HFFc6 (cell line): ENCODE results near the gene THSD7A. TPM values are rescaled to one million over a fixed set of nuclear protein-coding genes. Genes with fewer than 3 reads are reported as not detected.

Experiments used
- DNase-seq: peaks from one replicate; pipeline ENCODE4 v3.0.0-alpha.2; 2018
- H3K27ac Mint-ChIP-seq: 2 replicates; pipeline ENCODE4 v1.8.0; 2020; ENCODE audit warnings: mild to moderate bottlenecking, mixed read lengths
- H3K27me3 Mint-ChIP-seq: 2 replicates; pipeline ENCODE4 v1.8.0; 2021; ENCODE audit warnings: mild to moderate bottlenecking, moderate library complexity, mixed read lengths; ENCODE audit not compliant: insufficient read depth
- H3K36me3 Mint-ChIP-seq: 2 replicates; pipeline ENCODE4 v1.8.0; 2021; ENCODE audit warnings: low read depth, mixed read lengths
- H3K4me1 Mint-ChIP-seq: 2 replicates; pipeline ENCODE4 v1.8.0; 2020; ENCODE audit warnings: low read depth, mixed read lengths
- H3K4me3 Mint-ChIP-seq: 2 replicates; pipeline ENCODE4 v1.8.0; 2020; ENCODE audit warnings: mild to moderate bottlenecking, moderate library complexity, mixed read lengths
- H3K9me3 Mint-ChIP-seq: 2 replicates; pipeline ENCODE4 v1.8.0; 2020; ENCODE audit warnings: mild to moderate bottlenecking, mixed read lengths
- total RNA-seq, 6 experiments: library from RNA; stranded (reverse); fragmentation: NEBNext Ultra II Directional; extraction: Animal tissue kit (Norgen Biotek cat#: 25700); gene quantifications; 2 replicates in 1 of 6; 3 replicates in 5 of 6; pipeline ENCODE4 v1.2.3, GENCODE V29; 2021
- TF ChIP-seq, protein P1 (sequence below): fragments of 200-600 bp; sonication (generic); IDR thresholded peaks from 2 replicates; pipeline ENCODE4 v1.5.0; 2021; ENCODE audit warnings: antibody characterized with exemption, mild to moderate bottlenecking

THSD7A gene
- total RNA-seq, 6 experiments from 2014 or later, result not detected

DNA sequence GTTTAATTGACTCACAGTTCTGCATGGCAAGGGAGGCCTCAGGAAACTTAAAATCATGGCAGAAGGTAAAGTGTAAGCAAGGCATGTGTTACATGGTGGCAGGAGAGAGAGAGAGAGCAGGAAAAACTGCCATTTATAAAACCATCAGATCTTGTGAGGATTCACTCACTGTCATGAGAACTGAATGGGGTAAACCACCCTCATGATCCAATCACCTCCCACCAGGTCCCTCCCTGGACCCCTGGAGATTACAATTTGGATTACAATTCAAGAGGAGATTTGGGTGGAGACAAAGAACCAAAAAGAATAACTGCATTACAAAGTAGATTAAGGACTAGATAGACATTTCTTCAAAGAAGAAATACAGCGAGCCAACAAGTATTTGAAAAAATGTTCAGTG is 324.1 kb downstream of the THSD7A start:
- Mint-ChIP-seq H3K27ac (no peak overlapping the region), H3K36me3 (no peaks in the 10 kb centered on the region), H3K9me3 (peaks cover 59% of the 10 kb centered on the region), H3K4me3 (no peak overlapping the region), H3K4me1 (no peaks in the 10 kb centered on the region), H3K27me3 (no peaks in the 10 kb centered on the region)
- TF ChIP-seq, protein P1, sequence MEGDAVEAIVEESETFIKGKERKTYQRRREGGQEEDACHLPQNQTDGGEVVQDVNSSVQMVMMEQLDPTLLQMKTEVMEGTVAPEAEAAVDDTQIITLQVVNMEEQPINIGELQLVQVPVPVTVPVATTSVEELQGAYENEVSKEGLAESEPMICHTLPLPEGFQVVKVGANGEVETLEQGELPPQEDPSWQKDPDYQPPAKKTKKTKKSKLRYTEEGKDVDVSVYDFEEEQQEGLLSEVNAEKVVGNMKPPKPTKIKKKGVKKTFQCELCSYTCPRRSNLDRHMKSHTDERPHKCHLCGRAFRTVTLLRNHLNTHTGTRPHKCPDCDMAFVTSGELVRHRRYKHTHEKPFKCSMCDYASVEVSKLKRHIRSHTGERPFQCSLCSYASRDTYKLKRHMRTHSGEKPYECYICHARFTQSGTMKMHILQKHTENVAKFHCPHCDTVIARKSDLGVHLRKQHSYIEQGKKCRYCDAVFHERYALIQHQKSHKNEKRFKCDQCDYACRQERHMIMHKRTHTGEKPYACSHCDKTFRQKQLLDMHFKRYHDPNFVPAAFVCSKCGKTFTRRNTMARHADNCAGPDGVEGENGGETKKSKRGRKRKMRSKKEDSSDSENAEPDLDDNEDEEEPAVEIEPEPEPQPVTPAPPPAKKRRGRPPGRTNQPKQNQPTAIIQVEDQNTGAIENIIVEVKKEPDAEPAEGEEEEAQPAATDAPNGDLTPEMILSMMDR, result no peak
- no peak for DNase-seq

DNA sequence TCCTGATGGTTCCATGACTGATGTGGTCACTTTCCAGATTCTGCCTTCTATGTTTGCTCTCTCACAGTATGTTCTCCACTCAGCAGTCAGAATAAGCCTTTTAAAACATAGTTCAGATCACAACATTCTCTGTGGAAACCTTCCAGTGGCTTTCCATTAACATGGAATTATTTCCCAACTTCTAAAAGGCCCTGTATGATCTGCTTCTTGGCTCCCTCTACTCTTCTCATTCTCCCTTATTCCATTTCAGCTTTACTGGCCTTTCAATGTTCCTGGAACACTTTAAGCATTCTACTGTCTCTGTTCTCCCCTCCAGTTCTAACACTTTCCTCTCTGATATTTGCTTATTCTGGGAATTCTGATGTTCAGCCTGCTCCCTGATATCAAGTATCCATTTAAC is 325.6 kb downstream of the THSD7A start:
- DNase-seq, result no peak
- H3K27me3 Mint-ChIP-seq, result no peaks in the 10 kb centered on the region
- no peaks in the 10 kb centered on the region for H3K4me1 Mint-ChIP-seq
- H3K9me3 Mint-ChIP-seq, result peaks cover 64% of the 10 kb centered on the region
- H3K4me3 Mint-ChIP-seq, result no peak overlapping the region
- no peaks in the 10 kb centered on the region for H3K36me3 Mint-ChIP-seq
- no peak overlapping the region for H3K27ac Mint-ChIP-seq
- TF ChIP-seq, protein P1, result no peak

DNA sequence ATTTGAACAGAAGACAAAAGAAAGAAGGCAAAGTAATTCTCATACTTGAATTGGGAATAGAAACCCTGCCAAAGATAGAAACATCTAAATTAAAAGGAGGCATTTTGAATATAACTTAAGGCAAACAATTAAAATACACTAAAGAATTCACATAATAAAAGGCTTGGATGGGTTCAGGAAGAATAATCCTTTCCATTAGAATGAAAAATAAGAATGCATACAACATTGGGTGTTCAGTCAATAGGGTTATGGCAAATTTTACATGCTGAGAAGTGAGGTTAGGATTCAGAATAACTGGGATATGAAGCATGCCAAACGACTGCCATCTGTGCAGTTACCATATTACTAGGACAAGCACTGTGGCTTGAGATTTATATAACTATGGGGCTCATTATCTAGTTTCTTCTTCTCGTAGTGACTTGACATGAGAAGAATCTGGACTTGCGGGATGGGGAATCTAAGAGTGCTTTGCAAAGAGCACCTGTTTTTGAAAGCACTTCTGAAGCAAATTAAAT is 326.5 kb downstream of the THSD7A start:
- no peak for DNase-seq
- no peaks in the 10 kb centered on the region for H3K27me3 Mint-ChIP-seq
- no peaks in the 10 kb centered on the region for H3K36me3 Mint-ChIP-seq
- no peak overlapping the region for H3K27ac Mint-ChIP-seq
- peaks cover 61% of the 10 kb centered on the region for H3K9me3 Mint-ChIP-seq
- no peak overlapping the region for H3K4me3 Mint-ChIP-seq
- TF ChIP-seq, protein P1, result no peak
- no peaks in the 10 kb centered on the region for H3K4me1 Mint-ChIP-seq

DNA sequence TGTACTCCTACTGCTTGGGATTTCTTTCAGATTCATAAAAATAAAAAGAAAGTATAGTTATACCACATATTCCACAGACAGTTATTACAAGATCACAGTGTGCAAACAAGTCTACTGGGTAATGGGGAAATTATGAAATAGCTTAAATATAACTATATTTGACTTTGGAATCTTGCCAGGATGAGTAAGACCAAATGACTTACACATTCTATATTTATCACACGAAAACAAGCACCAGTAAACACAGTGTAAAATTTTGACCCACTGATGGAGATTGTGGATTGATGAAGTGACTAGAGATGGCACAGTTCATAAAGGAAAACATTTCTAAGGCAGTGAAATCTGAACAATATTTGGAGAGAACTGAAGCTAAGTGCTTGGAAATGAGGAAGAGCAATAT is 339.7 kb downstream of the THSD7A start:
- TF ChIP-seq, protein P1, result no peak
- Mint-ChIP-seq H3K27me3 (no peaks in the 10 kb centered on the region), H3K27ac (no peak overlapping the region), H3K4me1 (no peaks in the 10 kb centered on the region), H3K36me3 (no peaks in the 10 kb centered on the region), H3K9me3 (peaks cover 33% of the 10 kb centered on the region), H3K4me3 (no peak overlapping the region)
- no peak for DNase-seq

DNA sequence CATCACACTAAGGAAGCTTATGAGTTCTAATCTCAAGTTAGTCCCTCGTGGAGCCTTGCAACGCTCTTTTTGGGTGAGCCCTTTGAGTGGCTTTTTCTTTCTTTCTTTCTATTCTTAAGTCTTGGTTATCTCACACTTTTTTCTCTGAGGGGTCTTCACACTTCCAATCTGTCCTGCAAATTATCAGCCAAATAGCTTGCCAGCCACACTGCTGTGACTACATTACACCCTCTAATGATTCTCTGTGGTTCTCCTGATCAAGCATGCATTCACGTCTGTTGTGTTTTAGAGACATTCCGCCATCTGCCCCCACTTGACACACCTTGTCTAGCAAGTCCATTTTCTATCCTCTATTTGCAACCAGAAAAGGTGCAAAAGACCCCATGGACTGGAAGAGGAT is 340.2 kb downstream of the THSD7A start:
- Mint-ChIP-seq H3K36me3 (no peaks in the 10 kb centered on the region), H3K27me3 (no peaks in the 10 kb centered on the region), H3K27ac (no peak overlapping the region), H3K4me3 (no peak overlapping the region), H3K9me3 (peaks cover 30% of the 10 kb centered on the region), H3K4me1 (no peaks in the 10 kb centered on the region)
- no peak for DNase-seq
- TF ChIP-seq, protein P1, result no peak

DNA sequence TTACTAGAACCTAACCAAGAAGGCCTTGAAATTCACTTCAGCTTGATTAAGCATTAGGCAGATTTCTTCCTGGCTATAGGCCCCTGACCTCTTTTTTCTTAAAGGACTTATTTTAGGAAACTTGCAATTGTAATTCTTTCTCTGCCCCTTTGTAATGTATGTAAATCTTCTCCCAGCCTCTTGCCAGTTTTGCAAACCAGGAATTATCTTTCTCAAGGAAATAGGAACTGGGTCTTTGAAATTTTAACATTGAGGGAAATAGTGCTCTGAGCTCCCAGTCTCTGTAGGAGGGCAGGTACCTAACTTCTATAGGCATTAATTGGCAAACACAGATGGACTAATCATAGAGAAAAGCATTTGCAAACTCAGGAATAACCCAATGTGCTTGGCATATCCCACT is 342.7 kb downstream of the THSD7A start:
- Mint-ChIP-seq H3K27me3 (no peaks in the 10 kb centered on the region), H3K4me1 (no peaks in the 10 kb centered on the region), H3K4me3 (no peak overlapping the region), H3K9me3 (peaks cover 33% of the 10 kb centered on the region), H3K36me3 (no peaks in the 10 kb centered on the region), H3K27ac (no peak overlapping the region)
- DNase-seq, result no peak
- TF ChIP-seq, protein P1, result no peak
